Uterus (tissue), 2 donors: ENCODE results near the gene SEMA3D.

Experiments used
- CTCF ChIP-seq, 4 experiments: fragments of 200-600 bp in 2 of 4; fragments of 450-650 bp in 2 of 4; sonication (generic) in 2 of 4; IDR thresholded peaks; one replicate each; pipeline ENCODE4 v1.5.1; 2016 to 2019; ENCODE audit warnings: antibody characterized with exemption in 4 of 4, mild to moderate bottlenecking in 2 of 4, moderate library complexity in 1 of 4
- POLR2A ChIP-seq, 2 donors: fragments of 450-650 bp; IDR thresholded peaks; one replicate each; pipeline ENCODE4 v1.6.1; 2016; ENCODE audit warnings: antibody characterized with exemption in 2 of 2, mild to moderate bottlenecking in 1 of 2, moderate library complexity in 1 of 2

DNA sequence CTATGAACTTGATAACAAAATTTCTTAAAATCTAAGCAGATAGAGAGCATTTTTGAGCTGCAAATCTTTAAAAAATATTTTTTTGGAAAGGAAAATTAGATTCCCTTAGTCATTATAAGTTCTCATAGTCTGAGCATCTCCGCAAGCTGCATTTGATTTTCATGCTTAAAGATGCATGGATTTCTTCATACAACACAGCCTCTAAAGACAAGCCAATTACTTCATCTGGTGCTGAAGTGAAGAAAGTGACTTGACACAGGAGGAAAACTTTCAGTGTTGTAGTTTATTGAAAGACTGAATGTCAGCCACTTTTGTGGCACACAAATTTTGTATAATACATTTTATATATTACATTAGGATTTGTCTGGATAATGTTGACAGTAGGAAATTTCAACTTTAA, 22.5 kb downstream of the SEMA3D start:
- TF ChIP-seq CTCF (IDR thresholded peaks at IDR 0.05): no peak
- no peak for TF ChIP-seq POLR2A (IDR thresholded peaks at IDR 0.05)
